GM20000 (cell line): Measurements from ENCODE around the gene MAP3K13.

Experiments
- DNase-seq: peaks from one replicate; pipeline ENCODE4 v3.0.0; 2012; ENCODE audit warnings: low spot score
- TF ChIP-seq, protein P1 (sequence below): IDR thresholded peaks from 2 replicates; pipeline ENCODE4 v1.5.1; 2012; ENCODE audit warnings: mild to moderate bottlenecking, control low read depth; ENCODE audit errors: extremely low read depth, missing control alignments

Gene MAP3K13

DNA sequence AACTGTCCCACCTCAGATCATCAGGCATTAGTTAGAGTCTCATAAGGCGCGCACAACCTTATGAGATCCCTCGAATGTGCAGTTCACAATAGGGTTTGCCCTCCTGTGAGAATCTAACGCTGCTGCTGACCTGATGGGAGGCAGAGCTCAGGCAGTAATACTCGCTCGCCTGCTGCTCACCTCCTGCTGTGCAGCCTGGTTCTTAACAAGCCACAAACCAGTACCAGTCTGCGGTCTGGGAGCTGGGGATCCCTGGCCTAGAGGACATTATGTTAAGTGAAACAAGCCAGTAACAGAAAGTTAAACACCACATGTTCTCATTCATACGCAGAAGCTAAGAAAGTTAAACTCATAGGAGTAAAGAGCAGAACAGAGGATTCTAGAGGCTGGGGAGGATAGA is 47.0 kb downstream of the MAP3K13 start:
- DNase-seq = no peak
- TF ChIP-seq, protein P1, sequence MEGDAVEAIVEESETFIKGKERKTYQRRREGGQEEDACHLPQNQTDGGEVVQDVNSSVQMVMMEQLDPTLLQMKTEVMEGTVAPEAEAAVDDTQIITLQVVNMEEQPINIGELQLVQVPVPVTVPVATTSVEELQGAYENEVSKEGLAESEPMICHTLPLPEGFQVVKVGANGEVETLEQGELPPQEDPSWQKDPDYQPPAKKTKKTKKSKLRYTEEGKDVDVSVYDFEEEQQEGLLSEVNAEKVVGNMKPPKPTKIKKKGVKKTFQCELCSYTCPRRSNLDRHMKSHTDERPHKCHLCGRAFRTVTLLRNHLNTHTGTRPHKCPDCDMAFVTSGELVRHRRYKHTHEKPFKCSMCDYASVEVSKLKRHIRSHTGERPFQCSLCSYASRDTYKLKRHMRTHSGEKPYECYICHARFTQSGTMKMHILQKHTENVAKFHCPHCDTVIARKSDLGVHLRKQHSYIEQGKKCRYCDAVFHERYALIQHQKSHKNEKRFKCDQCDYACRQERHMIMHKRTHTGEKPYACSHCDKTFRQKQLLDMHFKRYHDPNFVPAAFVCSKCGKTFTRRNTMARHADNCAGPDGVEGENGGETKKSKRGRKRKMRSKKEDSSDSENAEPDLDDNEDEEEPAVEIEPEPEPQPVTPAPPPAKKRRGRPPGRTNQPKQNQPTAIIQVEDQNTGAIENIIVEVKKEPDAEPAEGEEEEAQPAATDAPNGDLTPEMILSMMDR = no peak

DNA sequence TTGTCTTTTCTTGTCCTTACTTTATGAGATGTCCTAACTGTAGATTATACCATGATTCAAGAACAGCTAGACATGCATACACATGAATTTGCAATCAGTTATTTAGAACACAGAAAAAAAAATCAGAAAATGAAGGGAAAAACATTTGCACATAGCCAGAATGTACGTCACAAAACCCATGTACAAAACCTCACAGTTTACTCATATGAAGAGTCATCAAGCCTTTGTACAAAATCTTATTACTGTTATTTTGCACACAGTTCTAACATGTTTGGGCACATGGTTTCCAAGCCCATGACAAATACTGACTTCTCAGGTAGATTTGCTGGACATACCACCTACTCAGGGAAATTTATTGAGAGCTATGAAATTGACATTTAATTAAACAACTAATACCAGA is 48.2 kb downstream of the MAP3K13 start:
- DNase-seq = no peak
- TF ChIP-seq, protein P1 = no peak

DNA sequence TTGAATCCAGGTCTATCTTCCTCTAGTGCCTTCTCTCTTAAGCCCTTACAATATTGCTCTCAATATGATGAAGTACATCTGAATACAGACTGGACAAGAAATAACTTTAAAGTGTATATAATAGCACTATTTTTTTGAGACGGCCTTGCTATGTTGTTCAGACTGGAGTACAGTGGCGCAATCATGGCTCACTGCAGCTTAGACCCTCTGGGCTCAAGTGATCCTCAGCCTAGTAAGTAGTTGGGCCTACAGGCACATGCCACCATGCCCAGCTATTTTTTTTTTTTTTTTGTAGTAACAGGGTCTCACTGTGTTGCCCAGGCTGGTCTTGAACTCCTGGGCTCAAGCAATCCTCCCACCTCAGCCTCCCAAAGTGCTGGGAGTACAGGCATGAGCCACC is 53.6 kb downstream of the MAP3K13 start:
- no peak for DNase-seq
- TF ChIP-seq, protein P1 = no peak

DNA sequence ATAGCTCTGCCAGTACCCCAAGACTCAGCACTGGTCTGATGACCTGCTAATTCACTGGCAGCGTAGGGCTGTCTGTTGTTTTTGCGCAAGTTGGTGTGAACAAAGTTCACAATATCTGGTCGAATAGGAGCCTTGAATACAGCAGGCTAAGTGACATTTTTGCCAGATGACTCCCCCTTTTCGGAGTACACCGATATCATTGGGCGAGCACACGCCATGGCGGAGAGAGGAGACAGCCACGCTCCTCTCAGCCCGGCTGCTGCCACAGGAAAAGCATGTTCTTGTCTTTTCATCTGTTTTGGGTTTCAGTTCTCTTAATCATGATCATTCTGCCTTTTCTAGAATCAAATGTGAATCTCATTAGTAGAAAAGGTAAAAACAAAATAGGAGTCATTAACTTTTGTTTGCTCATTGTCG is 55.6 kb downstream of the MAP3K13 start:
- peak; percentile 10 for DNase-seq

DNA sequence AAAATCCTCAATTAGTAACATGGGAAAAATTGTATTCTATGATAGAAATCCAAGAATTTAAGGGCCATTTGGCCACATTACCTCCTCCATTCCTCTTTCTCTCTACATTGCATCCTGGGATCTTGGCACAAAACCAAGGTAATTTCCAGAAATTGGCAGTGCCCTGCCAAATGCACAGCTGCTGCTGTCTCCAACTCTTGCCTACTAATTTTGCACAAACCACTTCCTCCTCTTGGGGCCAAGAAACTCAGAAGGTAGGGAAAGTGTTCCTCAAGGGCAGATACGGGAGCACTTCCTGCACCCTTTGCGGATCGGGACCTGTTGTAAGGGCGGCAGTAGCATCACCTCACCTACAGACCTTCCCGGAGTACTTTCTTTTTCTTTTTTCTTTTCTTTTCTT is 57.8 kb downstream of the MAP3K13 start:
- DNase-seq = no peak
- TF ChIP-seq, protein P1 = no peak

DNA sequence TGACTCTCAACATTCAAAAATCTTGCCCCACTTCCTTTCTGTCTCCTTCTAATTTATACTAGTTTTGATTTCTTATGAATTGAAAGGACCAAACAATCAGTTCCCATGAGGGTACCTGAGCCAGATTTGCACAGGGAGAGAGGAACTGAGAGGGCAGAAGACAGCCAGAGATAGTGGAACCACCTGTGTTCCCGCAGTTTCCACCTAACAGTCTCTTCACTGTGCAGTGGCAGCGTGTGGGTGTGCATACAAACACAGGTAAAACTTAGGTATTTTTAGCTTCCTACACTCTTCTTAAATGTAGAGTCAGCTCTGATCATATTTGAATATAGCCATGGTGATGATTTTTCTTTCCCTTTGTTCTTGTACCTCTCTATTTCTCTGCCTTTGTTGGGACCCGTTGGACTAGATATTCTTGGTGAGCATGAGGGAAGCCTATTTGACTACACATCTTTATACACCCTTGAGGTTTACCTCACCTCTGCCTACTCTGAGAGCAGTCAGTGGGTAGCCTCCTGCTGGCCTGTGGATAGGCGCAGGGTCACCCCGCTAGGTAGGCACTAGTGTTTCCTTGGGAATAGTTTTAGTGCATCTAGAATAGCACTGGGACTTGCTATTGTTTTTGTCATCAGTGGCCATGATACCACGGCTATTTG is 58.8 kb downstream of the MAP3K13 start:
- peak; percentile 12 for DNase-seq
- TF ChIP-seq, protein P1 = no peak

DNA sequence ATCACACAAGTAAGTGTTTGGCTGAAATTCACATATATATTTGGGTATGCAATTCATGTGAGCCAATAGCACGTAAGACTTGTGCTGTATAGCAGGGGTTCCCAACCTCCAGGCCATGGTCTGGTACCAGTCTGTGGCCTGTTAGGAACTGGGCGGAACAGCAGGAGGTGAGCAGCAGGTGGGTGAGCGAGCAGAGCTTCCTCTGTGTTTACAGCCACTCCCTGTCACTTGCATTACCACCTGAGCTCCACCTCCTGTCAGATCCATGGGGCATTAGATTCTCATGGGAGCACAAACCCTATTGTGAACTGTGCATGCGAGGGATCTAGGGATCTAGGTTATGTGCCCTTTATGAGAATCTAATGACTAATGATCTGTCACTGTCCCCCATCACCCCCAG is 59.7 kb downstream of the MAP3K13 start:
- TF ChIP-seq, protein P1 = no peak
- no peak for DNase-seq

DNA sequence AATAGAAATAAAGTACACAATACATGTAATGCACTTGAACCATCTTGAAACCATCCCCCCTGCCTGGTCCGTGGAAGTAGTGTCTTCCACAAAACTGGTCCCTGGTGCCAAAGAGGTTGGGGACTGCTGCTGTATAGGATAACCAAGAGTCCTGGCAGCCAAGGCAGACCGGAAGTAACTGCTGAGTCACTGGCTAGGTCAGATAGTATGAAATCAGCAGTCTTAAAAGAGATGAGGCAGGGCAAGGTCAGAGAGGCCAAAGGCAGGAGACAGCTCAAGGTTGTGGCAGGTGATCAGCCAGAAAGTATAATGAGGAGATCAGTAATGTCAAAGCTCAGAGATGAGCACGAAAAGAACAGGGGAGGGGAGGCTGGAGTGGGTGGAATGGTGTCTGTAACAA is 60.2 kb downstream of the MAP3K13 start:
- TF ChIP-seq, protein P1 = no peak
- peak; percentile 14 for DNase-seq
